NCI-H748 (cell line): Measurements from ENCODE around the gene ATG9A.

Experiments
- DNase-seq: peaks from one replicate; lab custom pipeline; 2025; ENCODE audit not compliant: unreplicated experiment; lab: John Stamatoyannopoulos, UW

The ATG9A gene

GRCh38 chr2:219176818-219177551 is 52.5 kb downstream of the ATG9A start, which contains the start of gene CNPPD1:
TSS of gene CNPPD1 (minus strand) at chr2:219176925. CDS start at chr2:219176828, 97 bp downstream.
- peak; percentile 92 for DNase-seq

- peak; percentile 74 for DNase-seq
Observed at GRCh38 chr2:219175928-219176817, 53.3 kb downstream of the ATG9A start.

GRCh38 chr2:219175486-219175885 is 54.0 kb downstream of the ATG9A start:
- no peak for DNase-seq

GRCh38 chr2:219174801-219175200 is 54.6 kb downstream of the ATG9A start:
- no peak for DNase-seq

GRCh38 chr2:219174146-219174545 is 55.3 kb downstream of the ATG9A start:
- DNase-seq: no peak

- DNase-seq: no peak
Observed at GRCh38 chr2:219173176-219173575, 56.3 kb downstream of the ATG9A start.

GRCh38 chr2:219172231-219173154 is 56.9 kb downstream of the ATG9A start:
- DNase-seq: no peak

GRCh38 chr2:219171231-219171651 is 58.2 kb downstream of the ATG9A start:
- DNase-seq: peak; percentile 54

GRCh38 chr2:219169930-219170654 is 59.3 kb downstream of the ATG9A start, which contains the start of gene SLC23A3:
TSS of gene SLC23A3 (minus strand) at chr2:219170029. CDS start at chr2:219169984, 45 bp downstream.
- no peak for DNase-seq
